ENCODE data around the gene PEX6. TPM values are rescaled to one million over a fixed set of nuclear protein-coding genes. Genes with fewer than 3 reads are reported as not detected.

PEX6 gene
- polyA plus RNA-seq, 1 of the 3 experiments (the other 2 are of a cell fraction): 15.3 TPM

DNA sequence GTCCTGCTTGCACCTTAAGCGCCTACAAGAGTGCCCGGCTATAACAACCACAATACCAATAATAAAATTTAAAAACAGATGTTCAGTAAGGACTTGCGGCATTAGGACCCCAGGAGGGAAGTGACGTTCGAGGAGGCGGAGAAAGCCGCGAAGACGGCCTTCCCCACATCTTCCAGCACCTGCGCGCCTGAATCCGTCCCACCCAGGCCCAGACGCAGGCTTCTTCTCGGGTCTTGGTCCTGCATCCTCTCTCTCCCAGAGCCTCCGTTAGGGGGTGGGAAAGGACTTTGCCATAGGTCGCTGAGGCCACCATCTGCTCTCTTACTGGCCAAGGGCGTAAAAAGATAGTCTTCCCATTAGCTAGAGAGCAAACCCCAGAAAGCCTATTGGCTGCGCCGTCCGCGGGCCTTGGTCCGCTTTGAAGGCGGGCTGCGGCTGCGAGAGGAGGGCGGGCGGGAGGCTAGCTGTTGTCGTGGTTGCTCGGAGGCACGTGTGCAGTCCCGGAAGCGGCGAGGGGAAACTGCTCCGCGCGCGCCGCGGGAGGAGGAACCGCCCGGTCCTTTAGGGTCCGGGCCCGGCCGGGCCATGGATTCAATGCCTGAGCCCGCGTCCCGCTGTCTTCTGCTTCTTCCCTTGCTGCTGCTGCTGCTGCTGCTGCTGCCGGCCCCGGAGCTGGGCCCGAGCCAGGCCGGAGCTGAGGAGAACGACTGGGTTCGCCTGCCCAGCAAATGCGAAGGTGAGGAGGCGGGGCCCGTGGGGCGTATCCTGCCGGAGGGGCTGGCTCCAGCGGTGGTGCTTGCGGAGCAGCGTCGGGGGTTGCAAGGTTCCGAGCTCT lies 49.8 kb downstream of the PEX6 start, which contains the start of gene CNPY3:
Gene CNPY3 (plus strand): TSS at position 495 of the 835 bp plus-strand sequence. CDS start 91 bp downstream, at position 586.
- peak within 1 kb of the TSS; percentile 86 for H3K4me2 ChIP-seq
- peaks cover 5 to 16% of the 10 kb centered on the region in 2 experiments for H3K36me3 ChIP-seq (replicated peaks in 1 of 2; ENCODE audit: control insufficient read depth in 1 of 2, insufficient read depth in 2 of 2, low read length in 1 of 2)
- 1% methylated on average over 16 of the region's 63 CpGs for WGBS (ENCODE audit: low lambda C conversion rate)
- TF ChIP-seq, protein P1, sequence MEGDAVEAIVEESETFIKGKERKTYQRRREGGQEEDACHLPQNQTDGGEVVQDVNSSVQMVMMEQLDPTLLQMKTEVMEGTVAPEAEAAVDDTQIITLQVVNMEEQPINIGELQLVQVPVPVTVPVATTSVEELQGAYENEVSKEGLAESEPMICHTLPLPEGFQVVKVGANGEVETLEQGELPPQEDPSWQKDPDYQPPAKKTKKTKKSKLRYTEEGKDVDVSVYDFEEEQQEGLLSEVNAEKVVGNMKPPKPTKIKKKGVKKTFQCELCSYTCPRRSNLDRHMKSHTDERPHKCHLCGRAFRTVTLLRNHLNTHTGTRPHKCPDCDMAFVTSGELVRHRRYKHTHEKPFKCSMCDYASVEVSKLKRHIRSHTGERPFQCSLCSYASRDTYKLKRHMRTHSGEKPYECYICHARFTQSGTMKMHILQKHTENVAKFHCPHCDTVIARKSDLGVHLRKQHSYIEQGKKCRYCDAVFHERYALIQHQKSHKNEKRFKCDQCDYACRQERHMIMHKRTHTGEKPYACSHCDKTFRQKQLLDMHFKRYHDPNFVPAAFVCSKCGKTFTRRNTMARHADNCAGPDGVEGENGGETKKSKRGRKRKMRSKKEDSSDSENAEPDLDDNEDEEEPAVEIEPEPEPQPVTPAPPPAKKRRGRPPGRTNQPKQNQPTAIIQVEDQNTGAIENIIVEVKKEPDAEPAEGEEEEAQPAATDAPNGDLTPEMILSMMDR (IDR thresholded peaks at IDR 0.05): no peak
- TF ChIP-seq FOXJ3 (CRISPR knock-in tag; IDR thresholded peaks at IDR 0.05) (no peak), SIN3A (IDR thresholded peaks at IDR 0.05; ENCODE audit: borderline replicate concordance, low read depth, low read length) (no peak; the same call in 1 of the 2 replicates), NFIC (IDR thresholded peaks at IDR 0.05; ENCODE audit: borderline replicate concordance) (0 out of 2 replicates have a peak, but pooled peaks have one; percentile 3), NRF1 (IDR thresholded peaks at IDR 0.05; ENCODE audit: low read depth, low read length) (peak; percentile 69), MXI1 (IDR thresholded peaks at IDR 0.05; ENCODE audit: low read depth, low read length) (peak; percentile 98), FOXM1 (IDR thresholded peaks at IDR 0.05; ENCODE audit: low read depth) (no peak), FOSL2 (IDR thresholded peaks at IDR 0.05; ENCODE audit: borderline replicate concordance, low read depth) (no peak), CHD2 (IDR thresholded peaks at IDR 0.05; ENCODE audit: low read length, partially characterized antibody) (peak; percentile 90), RAD21 (IDR thresholded peaks at IDR 0.05; ENCODE audit: low read length) (no peak), TCF12 (IDR thresholded peaks at IDR 0.05) (0 out of 2 replicates have a peak, but pooled peaks have one; percentile 31), GATA2 (CRISPR knock-in tag; IDR thresholded peaks at IDR 0.05) (no peak), GABPA (IDR thresholded peaks at IDR 0.05; ENCODE audit: low read depth) (peak; percentile 64), YY1 (IDR thresholded peaks at IDR 0.05; ENCODE audit: low read depth) (no peak), RCOR1 (IDR thresholded peaks at IDR 0.05; ENCODE audit: low read length) (no peak), EZH2phosphoT487 (IDR thresholded peaks at IDR 0.05; ENCODE audit: borderline replicate concordance, low read depth) (no peak), MEF2A (IDR thresholded peaks at IDR 0.05; ENCODE audit: borderline replicate concordance, low read depth) (no peak), TEAD4 (IDR thresholded peaks at IDR 0.05; ENCODE audit: borderline replicate concordance, insufficient read depth) (no peak), JUND (IDR thresholded peaks at IDR 0.05) (no peak), SMC3 (IDR thresholded peaks at IDR 0.05; ENCODE audit: low read depth, low read length) (no peak), RFX5 (IDR thresholded peaks at IDR 0.05; ENCODE audit: low read length) (peak; percentile 86), RXRA (IDR thresholded peaks at IDR 0.05; ENCODE audit: borderline replicate concordance, low read depth) (no peak)
- TF ChIP-seq, protein P2, sequence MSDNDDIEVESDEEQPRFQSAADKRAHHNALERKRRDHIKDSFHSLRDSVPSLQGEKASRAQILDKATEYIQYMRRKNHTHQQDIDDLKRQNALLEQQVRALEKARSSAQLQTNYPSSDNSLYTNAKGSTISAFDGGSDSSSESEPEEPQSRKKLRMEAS (IDR thresholded peaks at IDR 0.05; ENCODE audit: low read depth): peak; percentile 99
- TF ChIP-seq, protein P3, sequence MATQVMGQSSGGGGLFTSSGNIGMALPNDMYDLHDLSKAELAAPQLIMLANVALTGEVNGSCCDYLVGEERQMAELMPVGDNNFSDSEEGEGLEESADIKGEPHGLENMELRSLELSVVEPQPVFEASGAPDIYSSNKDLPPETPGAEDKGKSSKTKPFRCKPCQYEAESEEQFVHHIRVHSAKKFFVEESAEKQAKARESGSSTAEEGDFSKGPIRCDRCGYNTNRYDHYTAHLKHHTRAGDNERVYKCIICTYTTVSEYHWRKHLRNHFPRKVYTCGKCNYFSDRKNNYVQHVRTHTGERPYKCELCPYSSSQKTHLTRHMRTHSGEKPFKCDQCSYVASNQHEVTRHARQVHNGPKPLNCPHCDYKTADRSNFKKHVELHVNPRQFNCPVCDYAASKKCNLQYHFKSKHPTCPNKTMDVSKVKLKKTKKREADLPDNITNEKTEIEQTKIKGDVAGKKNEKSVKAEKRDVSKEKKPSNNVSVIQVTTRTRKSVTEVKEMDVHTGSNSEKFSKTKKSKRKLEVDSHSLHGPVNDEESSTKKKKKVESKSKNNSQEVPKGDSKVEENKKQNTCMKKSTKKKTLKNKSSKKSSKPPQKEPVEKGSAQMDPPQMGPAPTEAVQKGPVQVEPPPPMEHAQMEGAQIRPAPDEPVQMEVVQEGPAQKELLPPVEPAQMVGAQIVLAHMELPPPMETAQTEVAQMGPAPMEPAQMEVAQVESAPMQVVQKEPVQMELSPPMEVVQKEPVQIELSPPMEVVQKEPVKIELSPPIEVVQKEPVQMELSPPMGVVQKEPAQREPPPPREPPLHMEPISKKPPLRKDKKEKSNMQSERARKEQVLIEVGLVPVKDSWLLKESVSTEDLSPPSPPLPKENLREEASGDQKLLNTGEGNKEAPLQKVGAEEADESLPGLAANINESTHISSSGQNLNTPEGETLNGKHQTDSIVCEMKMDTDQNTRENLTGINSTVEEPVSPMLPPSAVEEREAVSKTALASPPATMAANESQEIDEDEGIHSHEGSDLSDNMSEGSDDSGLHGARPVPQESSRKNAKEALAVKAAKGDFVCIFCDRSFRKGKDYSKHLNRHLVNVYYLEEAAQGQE (IDR thresholded peaks at IDR 0.05; ENCODE audit: low read depth, low read length): no peak
- TF ChIP-seq, protein P4, sequence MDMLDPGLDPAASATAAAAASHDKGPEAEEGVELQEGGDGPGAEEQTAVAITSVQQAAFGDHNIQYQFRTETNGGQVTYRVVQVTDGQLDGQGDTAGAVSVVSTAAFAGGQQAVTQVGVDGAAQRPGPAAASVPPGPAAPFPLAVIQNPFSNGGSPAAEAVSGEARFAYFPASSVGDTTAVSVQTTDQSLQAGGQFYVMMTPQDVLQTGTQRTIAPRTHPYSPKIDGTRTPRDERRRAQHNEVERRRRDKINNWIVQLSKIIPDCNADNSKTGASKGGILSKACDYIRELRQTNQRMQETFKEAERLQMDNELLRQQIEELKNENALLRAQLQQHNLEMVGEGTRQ (IDR thresholded peaks at IDR 0.05; ENCODE audit: borderline replicate concordance, low read depth, low read length): peak; percentile 40; the same call in 1 of the 2 replicates
- TF ChIP-seq, protein P5, sequence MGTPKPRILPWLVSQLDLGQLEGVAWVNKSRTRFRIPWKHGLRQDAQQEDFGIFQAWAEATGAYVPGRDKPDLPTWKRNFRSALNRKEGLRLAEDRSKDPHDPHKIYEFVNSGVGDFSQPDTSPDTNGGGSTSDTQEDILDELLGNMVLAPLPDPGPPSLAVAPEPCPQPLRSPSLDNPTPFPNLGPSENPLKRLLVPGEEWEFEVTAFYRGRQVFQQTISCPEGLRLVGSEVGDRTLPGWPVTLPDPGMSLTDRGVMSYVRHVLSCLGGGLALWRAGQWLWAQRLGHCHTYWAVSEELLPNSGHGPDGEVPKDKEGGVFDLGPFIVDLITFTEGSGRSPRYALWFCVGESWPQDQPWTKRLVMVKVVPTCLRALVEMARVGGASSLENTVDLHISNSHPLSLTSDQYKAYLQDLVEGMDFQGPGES (IDR thresholded peaks at IDR 0.05; ENCODE audit: low read depth, low read length): peak; percentile 91

More for the DNA sequence above, 49.8 kb downstream of the PEX6 start, which contains the start of gene CNPY3:
- Histone ChIP-seq H3K79me2 (ENCODE audit: insufficient read depth) (peaks cover 42% of the 10 kb centered on the region), H3K27ac (ENCODE audit: low read depth in 2 of 2, low read length in 1 of 2) (peak within 1 kb of the TSS; percentile 92 to 93), H3K9me3 (no peaks in the 10 kb centered on the region), H2AFZ (ENCODE audit: low read depth) (peak within 1 kb of the TSS; percentile 96), H4K20me1 (ENCODE audit: insufficient read depth) (no peaks in the 10 kb centered on the region; the same call in 1 of the 2 replicates), H3F3A (replicated peaks; ENCODE audit: insufficient read depth) (peaks cover 35% of the 10 kb centered on the region), H3K4me1 (ENCODE audit: control insufficient read depth in 1 of 2, insufficient read depth in 2 of 2, low read depth in 1 of 2, low read length in 1 of 2) (peaks cover 0 to 15% of the 10 kb centered on the region in 2 experiments; a peak in 1 of 4 replicates), H3K9ac (peak within 1 kb of the TSS; percentile 78), H3K9me2 (no peaks in the 10 kb centered on the region), H3K4me3 (ENCODE audit: low read depth in 2 of 2, low read length in 1 of 2) (peak within 1 kb of the TSS; percentile 71 to 78), H3K27me3 (ENCODE audit: insufficient read depth) (no peaks in the 10 kb centered on the region)
- ChIA-PET CTCF (interaction anchor here (0.6 to 2.1 kb wide), 9 partner anchors 9 to 218 kb away, joined by 3 to 11 read pairs (median 4); partner anchors contain the start of gene PEX6), POLR2A (interaction anchor here (0.6 to 2.8 kb wide), 19 partner anchors 9 to 1306 kb away, joined by 3 to 16 read pairs (median 5); partner anchors contain the start of genes CUL7, KLHDC3, MEA1 and PEX6)
- DNase-seq: peak; percentile 92

All from SK-N-SH (cell line).